Liver (tissue), 2 donors: ENCODE measurements around the gene STAMBPL1.

ENCODE experiments used
- RAD21 ChIP-seq, 2 donors: IDR thresholded peaks; 2 replicates each; pipeline ENCODE4 v1.6.1; 2016; ENCODE audit warnings: antibody characterized with exemption in 2 of 2, mild to moderate bottlenecking in 2 of 2
- YY1 ChIP-seq: IDR thresholded peaks from 2 replicates; pipeline ENCODE4 v1.6.1; 2016; ENCODE audit warnings: antibody characterized with exemption, mild to moderate bottlenecking
- donor health status: healthy.

- TF ChIP-seq YY1 (no peak), RAD21 (IDR thresholded peaks at IDR 0.05) (no peak)
Observed at GRCh38 chr10:88881320-88881719, 1.3 kb downstream of the STAMBPL1 start.
